GM10266 (cell line): Measurements from ENCODE around the gene CBX3.
"Not testable (repeated sequence)": the region's sequence is repeated elsewhere in the genome, so short reads cannot be mapped to it uniquely, and the experiment has no call there.

ENCODE experiments used
- DNase-seq: peaks from one replicate; pipeline ENCODE4 v3.0.0; 2012; ENCODE audit errors: extremely low spot score
- TF ChIP-seq, protein P1 (sequence below): IDR thresholded peaks from 2 replicates; pipeline ENCODE4 v1.5.1; 2012; ENCODE audit warnings: mild to moderate bottlenecking, low read depth; ENCODE audit not compliant: control insufficient read depth, insufficient read depth; ENCODE audit errors: missing control alignments

The CBX3 gene

DNA sequence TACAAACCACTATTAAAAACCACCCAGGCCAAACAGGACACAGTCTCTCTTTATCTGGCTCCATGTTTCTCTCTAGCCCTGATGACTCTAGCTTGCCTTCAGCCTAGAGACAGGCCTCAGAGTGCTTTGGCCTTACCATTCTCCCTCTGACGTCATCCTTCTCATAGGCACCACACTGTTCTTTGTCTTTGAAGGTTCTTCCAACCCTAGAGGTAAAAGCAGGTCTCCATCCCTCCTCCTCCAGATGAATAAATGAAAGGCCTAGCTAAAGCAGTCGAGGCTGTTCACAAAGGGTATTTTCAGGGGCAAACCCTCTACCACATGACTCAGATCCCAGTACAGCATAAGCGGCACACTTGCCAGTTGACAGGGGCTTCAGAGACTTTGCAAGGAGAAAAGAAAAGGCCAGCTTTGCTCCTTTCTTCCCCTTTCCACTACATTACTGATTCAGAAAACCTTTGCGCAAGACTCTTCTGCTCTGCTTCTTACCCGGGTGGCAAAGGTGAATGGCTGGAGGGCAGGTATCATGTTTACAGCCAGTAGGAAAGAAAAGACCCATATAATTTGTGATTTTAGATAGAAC lies 34.8 kb upstream of the CBX3 start:
- TF ChIP-seq, protein P1, sequence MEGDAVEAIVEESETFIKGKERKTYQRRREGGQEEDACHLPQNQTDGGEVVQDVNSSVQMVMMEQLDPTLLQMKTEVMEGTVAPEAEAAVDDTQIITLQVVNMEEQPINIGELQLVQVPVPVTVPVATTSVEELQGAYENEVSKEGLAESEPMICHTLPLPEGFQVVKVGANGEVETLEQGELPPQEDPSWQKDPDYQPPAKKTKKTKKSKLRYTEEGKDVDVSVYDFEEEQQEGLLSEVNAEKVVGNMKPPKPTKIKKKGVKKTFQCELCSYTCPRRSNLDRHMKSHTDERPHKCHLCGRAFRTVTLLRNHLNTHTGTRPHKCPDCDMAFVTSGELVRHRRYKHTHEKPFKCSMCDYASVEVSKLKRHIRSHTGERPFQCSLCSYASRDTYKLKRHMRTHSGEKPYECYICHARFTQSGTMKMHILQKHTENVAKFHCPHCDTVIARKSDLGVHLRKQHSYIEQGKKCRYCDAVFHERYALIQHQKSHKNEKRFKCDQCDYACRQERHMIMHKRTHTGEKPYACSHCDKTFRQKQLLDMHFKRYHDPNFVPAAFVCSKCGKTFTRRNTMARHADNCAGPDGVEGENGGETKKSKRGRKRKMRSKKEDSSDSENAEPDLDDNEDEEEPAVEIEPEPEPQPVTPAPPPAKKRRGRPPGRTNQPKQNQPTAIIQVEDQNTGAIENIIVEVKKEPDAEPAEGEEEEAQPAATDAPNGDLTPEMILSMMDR, result no peak
- DNase-seq, result no peak

DNA sequence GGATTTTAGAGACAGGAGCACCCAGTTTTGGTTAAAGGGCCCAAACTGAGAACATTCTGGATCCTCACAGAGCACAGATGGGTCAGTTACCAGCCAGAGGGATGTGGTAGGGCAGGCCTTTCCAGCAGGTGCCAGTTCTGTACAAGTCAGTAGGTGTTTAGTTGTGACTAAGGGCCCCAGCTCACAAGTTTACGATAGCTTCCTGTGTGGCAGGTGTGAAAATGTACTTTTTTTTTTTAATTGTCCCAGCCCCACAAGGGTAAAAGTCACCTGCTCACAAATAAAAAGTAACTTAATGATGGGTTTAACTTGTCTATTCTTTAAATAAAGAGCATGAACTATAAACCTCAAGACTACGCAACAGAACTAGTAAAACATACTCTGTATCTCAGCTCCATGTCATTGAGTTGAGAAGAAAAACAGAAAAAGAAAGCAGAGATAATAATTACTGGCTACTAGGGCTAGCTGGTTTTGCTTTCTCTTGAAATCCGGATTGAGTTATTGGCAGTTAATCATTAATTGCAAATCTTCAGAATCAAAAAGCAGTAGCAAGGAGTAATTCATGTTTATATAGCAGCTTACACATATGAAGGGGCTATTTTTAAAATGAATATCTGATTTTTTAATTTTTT lies 34.1 kb upstream of the CBX3 start:
- TF ChIP-seq, protein P1, result no peak
- DNase-seq, result no peak

DNA sequence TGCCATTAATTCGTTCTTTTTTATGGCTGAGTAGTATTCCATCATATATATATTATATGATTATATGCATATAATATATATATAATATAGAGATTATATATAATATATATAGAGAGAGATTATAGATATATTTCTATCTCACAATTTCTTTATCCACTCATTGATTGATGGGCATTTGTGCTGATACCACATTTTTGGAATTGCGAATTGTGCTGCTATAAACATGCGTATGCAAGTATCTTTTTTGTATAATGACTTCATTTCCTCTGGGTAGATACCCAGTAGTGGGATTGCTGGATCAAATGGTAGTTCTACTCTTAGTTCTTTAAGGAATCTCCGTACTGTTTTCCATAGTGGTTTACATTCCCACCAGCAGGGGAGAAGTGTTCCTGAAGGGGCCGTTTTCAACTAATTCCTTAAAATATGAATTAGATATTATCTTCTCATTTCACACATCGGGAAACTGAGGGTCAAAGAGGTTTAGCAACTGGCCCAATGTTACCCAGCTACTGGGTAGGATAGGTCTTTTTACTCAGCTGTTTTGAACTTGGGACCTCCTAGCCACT lies 33.0 kb upstream of the CBX3 start:
- TF ChIP-seq, protein P1, result no peak
- no peak for DNase-seq

DNA sequence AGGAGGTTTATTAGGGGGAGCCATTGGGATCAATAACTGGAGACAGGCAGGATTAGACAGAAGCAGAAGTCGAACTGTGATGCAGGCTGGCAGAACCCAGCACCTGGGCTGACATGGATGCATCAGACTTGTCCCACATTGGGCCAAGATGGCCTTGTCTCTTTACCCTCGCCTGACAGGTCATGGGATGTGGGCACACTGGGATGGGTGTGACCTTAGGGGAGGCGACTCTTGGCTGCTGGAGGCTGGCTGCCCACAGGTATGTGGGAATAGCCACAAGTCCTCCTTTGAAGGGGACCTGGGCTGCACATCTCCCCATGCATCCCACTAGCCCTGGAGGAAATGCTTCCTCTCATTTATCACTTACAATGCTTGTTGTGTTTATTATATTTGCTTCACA lies 32.3 kb upstream of the CBX3 start:
- no peak for DNase-seq
- TF ChIP-seq, protein P1, result no peak

DNA sequence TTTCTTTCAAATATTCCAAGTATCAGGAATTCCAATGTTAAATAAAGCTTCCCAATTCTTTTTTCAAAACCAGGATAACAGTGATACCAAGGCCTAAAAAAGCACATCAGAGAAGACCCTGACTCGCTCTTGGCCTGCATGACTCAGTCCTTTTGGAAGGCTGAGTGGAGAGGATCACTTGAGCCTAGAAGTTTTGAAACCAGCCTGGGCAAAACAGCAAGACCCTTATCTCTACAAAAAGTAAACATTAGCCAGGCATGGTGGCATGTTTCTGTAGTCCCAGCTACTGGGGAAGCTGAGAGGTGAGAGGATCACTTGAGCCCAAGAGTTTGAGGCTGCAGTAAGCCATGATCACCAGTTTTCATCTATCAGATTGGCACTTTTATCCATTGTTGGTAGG lies 30.9 kb upstream of the CBX3 start:
- DNase-seq, result no peak
- TF ChIP-seq, protein P1, result no peak

DNA sequence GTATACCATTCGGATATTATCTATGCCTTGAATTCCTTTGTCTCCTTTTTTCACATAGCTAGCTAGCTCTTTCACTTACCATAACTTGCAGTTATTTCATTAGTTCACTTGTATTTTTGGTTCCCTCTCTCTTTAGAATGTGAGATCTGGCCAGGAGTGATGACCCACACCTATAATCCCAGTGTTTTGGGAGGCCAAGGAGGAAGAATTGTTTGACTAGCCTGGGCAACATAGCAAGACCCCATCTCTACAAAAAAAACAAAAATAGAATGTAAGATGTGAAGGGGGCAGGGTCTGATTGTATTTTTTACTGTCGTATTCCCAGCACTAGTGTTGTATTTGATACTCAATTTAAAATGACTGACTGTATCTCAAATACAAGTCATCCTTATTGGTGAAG lies 29.9 kb upstream of the CBX3 start:
- TF ChIP-seq, protein P1, result no peak
- DNase-seq, result no peak

DNA sequence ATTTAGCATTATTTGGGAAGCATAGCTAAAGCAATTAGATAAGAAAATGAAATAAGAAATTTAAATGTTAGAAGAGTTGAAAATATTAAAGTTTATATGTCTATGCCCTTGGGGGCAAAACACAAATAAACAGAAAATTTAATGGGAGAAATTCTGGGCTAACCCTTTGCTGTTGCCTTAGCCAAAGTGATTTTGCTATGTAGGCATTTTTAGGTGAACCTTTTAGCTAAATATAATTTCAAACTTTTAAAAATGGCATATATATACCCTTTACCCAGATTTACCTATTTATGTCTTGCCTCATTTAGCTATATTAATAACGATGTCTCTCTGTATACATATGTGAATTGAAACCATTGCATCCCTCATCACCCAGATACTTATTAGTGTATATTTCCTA lies 29.5 kb upstream of the CBX3 start:
- TF ChIP-seq, protein P1, result no peak
- DNase-seq, result no peak

DNA sequence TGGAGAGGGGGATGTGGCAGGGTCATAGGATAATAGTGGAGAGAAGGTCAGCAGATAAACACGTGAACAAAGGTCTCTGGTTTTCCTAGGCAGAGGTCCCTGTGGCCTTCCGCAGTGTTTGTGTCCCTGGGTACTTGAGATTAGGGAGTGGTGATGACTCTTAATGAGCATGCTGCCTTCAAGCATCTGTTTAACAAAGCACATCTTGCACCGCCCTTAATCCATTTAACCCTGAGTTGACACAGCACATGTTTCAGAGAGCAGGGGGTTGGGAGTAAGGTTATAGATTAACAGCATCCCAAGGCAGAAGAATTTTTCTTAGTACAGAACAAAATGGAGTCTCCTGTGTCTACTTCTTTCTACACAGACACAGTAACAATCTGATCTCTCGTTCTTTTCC lies 25.6 kb upstream of the CBX3 start:
- DNase-seq, result not testable (repeated sequence)

DNA sequence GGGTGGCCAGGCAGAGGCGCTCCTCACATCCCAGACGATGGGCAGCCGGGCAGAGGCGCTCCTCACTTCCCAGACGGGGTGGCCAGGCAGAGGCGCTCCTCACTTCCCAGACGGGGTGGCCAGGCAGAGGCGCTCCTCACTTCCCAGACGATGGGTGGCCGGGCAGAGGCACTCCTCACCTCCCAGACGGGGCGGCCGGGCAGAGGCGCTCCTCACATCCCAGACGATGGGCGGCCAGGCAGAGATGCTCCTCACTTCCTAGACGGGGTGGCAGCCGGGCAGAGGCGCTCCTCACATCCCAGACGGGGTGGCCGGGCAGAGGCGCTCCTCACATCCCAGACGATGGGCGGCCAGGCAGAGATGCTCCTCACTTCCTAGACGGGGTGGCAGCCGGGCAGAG lies 24.8 kb upstream of the CBX3 start:
- not testable (repeated sequence) for DNase-seq

DNA sequence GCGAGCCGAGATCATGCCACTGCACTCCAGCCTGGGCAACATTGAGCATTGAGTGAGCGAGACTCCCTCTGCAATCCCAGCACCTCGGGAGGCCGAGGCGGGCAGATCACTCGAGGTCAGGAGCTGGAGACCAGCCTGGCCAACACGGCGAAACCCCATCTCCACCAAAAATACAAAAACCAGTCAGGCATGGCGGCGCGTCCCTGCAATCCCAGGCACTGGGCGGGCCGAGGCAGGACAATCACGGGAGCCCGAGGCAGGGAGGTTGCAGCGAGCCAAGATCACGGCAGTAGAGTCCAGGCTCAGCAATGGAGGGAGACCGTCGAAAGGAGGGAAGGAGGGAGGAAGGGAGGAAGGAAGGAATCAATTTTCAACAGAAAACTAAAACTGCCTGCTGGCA lies 24.3 kb upstream of the CBX3 start:
- DNase-seq, result not testable (repeated sequence)
